Measurements from ENCODE around the gene ARID5B.

- TF ChIP-seq SP1 (IDR thresholded peaks at IDR 0.05) (no peak), FOXK2 (IDR thresholded peaks at IDR 0.05) (no peak)
Observed at GRCh38 chr10:62079885-62080559, 178.5 kb downstream of the ARID5B start.

Measured in HEK293T (cell line).